Measurements from ENCODE around the gene LRFN5. TPM values are rescaled to one million over a fixed set of nuclear protein-coding genes. Genes with fewer than 3 reads are reported as not detected.

LRFN5 gene
- total RNA-seq, 1 donor, result 12.8 TPM

DNA sequence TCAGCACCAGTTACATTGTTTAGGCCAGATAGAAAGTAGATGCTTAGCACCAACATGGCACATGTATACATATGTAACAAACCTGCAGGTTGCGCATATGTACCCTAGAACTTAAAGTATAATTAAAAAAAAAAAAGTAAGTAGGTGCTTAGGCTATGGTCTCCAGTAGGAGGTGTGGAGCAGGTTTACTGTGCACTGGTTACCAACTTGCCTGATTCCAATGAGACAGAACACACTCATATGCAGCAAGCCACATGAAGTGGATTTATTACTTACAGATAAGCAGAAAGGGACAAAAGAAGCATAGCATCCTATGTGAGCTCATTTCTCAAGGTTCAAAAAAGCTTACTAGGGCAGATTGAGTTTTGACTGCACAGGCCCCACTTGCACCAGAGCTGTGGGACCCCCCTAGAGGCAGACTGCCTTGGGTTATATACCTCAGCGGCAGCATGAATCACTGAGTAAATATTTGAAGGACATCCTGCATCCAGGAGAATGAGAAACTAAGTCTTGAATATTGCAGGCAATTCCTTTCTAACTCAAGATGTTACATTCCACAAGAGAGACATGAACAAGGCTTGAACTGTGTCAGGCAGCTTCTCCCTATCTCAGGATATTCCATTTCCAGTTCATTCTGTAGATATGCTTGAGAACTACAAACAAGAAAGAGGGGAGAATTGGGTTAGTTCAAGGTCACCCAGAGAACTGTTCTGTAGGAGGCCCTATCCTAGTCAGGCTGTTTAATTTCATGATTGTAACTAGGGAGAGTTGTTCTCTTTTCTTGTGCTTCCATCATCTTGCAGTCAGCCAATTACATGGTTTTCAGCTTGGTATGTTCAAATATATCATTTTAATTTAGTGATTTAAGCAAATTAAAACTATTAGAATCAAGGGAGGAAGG is 30.1 kb downstream of the LRFN5 start:
- DNase-seq (ENCODE audit: low read depth), result no peak

DNA sequence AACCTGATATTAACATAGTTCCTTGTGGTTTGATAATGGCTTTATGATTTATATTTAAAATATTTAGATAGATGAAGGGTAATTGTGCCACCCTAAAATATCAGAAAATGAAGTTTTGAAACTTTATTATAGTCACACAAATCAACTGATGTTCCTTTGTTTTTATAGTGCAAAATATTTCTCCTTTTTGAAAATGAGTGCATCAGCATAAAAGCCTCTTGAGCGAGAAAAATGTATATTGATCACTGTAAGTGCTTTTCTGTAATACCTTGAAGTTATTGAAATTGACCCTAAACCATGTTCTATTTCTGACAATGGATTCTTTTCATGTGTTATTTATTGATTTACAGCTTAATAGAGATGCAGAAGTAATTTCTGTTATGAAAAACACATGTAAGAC is 35.0 kb downstream of the LRFN5 start:
- DNase-seq (ENCODE audit: low read depth), result no peak
- no peak overlapping the region for H3K4me3 ChIP-seq (ENCODE audit: low read depth, low read length)
- TF ChIP-seq, protein P1, sequence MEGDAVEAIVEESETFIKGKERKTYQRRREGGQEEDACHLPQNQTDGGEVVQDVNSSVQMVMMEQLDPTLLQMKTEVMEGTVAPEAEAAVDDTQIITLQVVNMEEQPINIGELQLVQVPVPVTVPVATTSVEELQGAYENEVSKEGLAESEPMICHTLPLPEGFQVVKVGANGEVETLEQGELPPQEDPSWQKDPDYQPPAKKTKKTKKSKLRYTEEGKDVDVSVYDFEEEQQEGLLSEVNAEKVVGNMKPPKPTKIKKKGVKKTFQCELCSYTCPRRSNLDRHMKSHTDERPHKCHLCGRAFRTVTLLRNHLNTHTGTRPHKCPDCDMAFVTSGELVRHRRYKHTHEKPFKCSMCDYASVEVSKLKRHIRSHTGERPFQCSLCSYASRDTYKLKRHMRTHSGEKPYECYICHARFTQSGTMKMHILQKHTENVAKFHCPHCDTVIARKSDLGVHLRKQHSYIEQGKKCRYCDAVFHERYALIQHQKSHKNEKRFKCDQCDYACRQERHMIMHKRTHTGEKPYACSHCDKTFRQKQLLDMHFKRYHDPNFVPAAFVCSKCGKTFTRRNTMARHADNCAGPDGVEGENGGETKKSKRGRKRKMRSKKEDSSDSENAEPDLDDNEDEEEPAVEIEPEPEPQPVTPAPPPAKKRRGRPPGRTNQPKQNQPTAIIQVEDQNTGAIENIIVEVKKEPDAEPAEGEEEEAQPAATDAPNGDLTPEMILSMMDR (IDR thresholded peaks at IDR 0.05; ENCODE audit: insufficient read depth, low read length), result no peak

More for the DNA sequence above, 30.1 kb downstream of the LRFN5 start:
- no peak overlapping the region for H3K4me3 ChIP-seq (ENCODE audit: low read depth, low read length)
- TF ChIP-seq, protein P1 (IDR thresholded peaks at IDR 0.05; ENCODE audit: insufficient read depth, low read length), result no peak

DNA sequence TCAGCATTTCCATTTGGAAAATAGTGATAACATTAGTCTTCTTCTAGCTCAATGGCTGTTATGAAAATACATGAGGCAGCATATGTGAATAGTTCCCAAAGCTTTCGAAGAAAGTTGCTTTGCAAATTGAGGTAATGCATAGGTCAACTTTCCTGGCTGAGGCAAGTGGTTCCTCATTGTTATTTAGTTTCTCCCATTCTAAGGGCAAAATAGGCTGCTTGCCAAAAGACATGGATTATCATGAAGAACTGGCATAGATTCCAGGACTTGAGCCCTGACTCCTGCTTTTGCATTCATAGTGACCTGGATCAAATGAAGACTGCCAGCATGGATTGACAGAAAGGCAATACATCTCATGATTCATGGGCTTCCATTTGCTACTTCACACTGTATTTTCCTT is 35.7 kb downstream of the LRFN5 start:
- TF ChIP-seq, protein P1 (IDR thresholded peaks at IDR 0.05; ENCODE audit: insufficient read depth, low read length), result no peak
- DNase-seq (ENCODE audit: low read depth), result peak; percentile 3

DNA sequence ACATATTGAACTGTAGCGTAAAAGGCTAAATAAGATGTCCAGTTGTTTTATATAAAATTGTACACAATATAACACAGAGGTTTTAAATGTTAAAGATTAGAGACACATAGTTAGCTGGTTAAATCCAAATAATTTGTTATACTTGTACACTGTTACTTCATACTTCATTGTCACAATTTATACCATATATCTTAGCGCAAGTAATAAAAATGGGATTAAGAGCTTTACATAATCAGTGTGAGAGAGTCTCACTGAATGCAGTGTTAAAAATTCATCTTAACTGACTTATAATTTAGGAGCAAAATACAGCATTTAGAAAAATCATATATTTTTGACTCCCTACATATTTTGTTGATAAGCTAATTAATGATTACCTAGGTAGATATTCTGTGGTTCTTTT is 36.1 kb downstream of the LRFN5 start:
- TF ChIP-seq, protein P1 (IDR thresholded peaks at IDR 0.05; ENCODE audit: insufficient read depth, low read length), result no peak
- H3K4me3 ChIP-seq (ENCODE audit: low read depth, low read length), result no peak overlapping the region
- no peak for DNase-seq (ENCODE audit: low read depth)

More for the DNA sequence above, 35.7 kb downstream of the LRFN5 start:
- no peak overlapping the region for H3K4me3 ChIP-seq (ENCODE audit: low read depth, low read length)

DNA sequence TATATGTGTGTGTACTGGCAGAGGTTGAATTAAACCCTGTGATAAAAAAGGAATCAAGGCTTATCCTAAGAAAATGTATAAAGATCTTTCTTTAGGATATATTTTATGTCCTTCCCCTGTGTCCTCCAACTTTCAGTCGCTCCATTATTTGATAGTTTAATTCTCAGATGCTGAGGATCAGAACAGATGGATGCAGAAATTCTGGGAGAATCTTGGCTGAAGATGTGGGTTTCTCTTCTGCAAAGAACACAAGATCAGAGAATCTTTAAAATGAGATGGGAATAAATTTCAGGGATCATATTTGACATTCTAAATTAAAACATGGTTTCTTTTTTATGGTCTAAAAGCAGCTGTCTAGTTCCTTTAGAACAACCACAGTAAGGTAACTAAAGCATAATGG is 37.9 kb downstream of the LRFN5 start:
- DNase-seq (ENCODE audit: low read depth), result no peak
- no peak overlapping the region for H3K4me3 ChIP-seq (ENCODE audit: low read depth, low read length)
- TF ChIP-seq, protein P1 (IDR thresholded peaks at IDR 0.05; ENCODE audit: insufficient read depth, low read length), result no peak

DNA sequence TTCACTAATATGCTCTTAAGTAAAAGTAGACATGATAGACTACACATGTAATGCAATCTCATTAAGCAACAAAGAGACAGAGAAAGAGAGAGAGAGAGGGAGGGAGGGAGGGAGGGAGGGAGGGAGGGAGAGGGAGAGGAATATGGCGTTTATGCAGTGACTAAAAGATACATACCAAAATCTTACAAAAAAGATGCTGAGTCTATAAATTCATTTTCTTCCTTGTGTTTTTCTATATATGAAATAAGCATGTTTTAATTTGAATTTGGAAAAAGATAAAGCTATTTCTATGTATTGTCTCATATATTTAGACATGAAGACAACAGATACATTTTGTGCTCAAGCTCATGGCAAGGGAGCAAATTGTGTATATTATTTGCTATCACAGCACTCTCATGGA is 44.1 kb downstream of the LRFN5 start:
- DNase-seq (ENCODE audit: low read depth), result no peak
- H3K4me3 ChIP-seq (ENCODE audit: low read depth, low read length), result no peak overlapping the region
- TF ChIP-seq, protein P1 (IDR thresholded peaks at IDR 0.05; ENCODE audit: insufficient read depth, low read length), result no peak

Data from fibroblast of the aortic adventitia (primary cell).